ENCODE results near the gene USP22. TPM values are rescaled to one million over a fixed set of nuclear protein-coding genes. Genes with fewer than 3 reads are reported as not detected.

The USP22 gene
- total RNA-seq, 1 experiment from 2014 or later: 157 TPM

GRCh38 chr17:21031756-21032396 lies 10.9 kb downstream of the USP22 start:
- intact Hi-C loops (cut with micrococcal nuclease): no loop called here
- DNase-seq (ENCODE audit: unreplicated experiment): no peak
- H3K4me1 Mint-ChIP-seq (ENCODE audit: insufficient read depth, unreplicated experiment): peaks cover 62% of the 10 kb centered on the region
- ChIA-PET POLR2A (interaction anchor here (0.6 to 2.6 kb wide), 3 partner anchors 10 to 182 kb away, joined by 4 to 18 read pairs (median 6); partner anchors contain the start of genes TMEM11 and USP22), CTCF (interaction anchor here (0.6 to 1.7 kb wide), 3 partner anchors 8 to 12 kb away, joined by 3 to 11 read pairs (median 8); partner anchors contain the start of gene USP22)
- no peaks in the 10 kb centered on the region for H3K9me3 Mint-ChIP-seq (ENCODE audit: unreplicated experiment)
- no TSS peak for BruUV-seq (replicated peaks)
- H3K36me3 Mint-ChIP-seq (ENCODE audit: insufficient read depth, unreplicated experiment): peaks cover 30% of the 10 kb centered on the region
- no peak overlapping the region for H3K27ac Mint-ChIP-seq (ENCODE audit: low read depth, unreplicated experiment)
- H3K27me3 Mint-ChIP-seq (ENCODE audit: insufficient read depth, unreplicated experiment): no peaks in the 10 kb centered on the region
- no peak overlapping the region for H3K4me3 Mint-ChIP-seq (ENCODE audit: unreplicated experiment)
- TF ChIP-seq CTCF (IDR thresholded peaks at IDR 0.05; ENCODE audit: unreplicated experiment): no peak

- DNase-seq (ENCODE audit: unreplicated experiment): no peak
- Mint-ChIP-seq H3K4me1 (ENCODE audit: insufficient read depth, unreplicated experiment) (peaks cover 52% of the 10 kb centered on the region), H3K4me3 (ENCODE audit: unreplicated experiment) (no peak overlapping the region), H3K27ac (ENCODE audit: low read depth, unreplicated experiment) (no peak overlapping the region), H3K36me3 (ENCODE audit: insufficient read depth, unreplicated experiment) (peaks cover 44% of the 10 kb centered on the region), H3K27me3 (ENCODE audit: insufficient read depth, unreplicated experiment) (no peaks in the 10 kb centered on the region), H3K9me3 (ENCODE audit: unreplicated experiment) (no peaks in the 10 kb centered on the region)
- ChIA-PET CTCF (no interaction called here), POLR2A (interaction anchor here (1.6 to 2.6 kb wide), 2 partner anchors 12 to 184 kb away, joined by 6 to 18 read pairs; partner anchors contain the start of genes TMEM11 and USP22)
- no peak for TF ChIP-seq CTCF (IDR thresholded peaks at IDR 0.05; ENCODE audit: unreplicated experiment)
- intact Hi-C loops (cut with micrococcal nuclease): no loop called here
- BruUV-seq (replicated peaks): no TSS peak
These were observed 12.4 kb downstream of the USP22 start for GRCh38 chr17:21030375-21030774.

GRCh38 chr17:21029515-21029914 lies 13.3 kb downstream of the USP22 start:
- POLR2A ChIA-PET: no interaction called here
- TF ChIP-seq CTCF (IDR thresholded peaks at IDR 0.05; ENCODE audit: unreplicated experiment): no peak
- peaks cover 53% of the 10 kb centered on the region for H3K36me3 Mint-ChIP-seq (ENCODE audit: insufficient read depth, unreplicated experiment)
- H3K4me3 Mint-ChIP-seq (ENCODE audit: unreplicated experiment): no peak overlapping the region
- intact Hi-C loops (cut with micrococcal nuclease): no loop called here
- peaks cover 45% of the 10 kb centered on the region for H3K4me1 Mint-ChIP-seq (ENCODE audit: insufficient read depth, unreplicated experiment)
- no peaks in the 10 kb centered on the region for H3K27me3 Mint-ChIP-seq (ENCODE audit: insufficient read depth, unreplicated experiment)
- no peaks in the 10 kb centered on the region for H3K9me3 Mint-ChIP-seq (ENCODE audit: unreplicated experiment)
- no TSS peak for BruUV-seq (replicated peaks)
- peak overlapping the region; percentile 80 for H3K27ac Mint-ChIP-seq (ENCODE audit: low read depth, unreplicated experiment)
- no peak for DNase-seq (ENCODE audit: unreplicated experiment)
- CTCF ChIA-PET: no interaction called here

GRCh38 chr17:21029036-21029435 lies 13.8 kb downstream of the USP22 start:
- intact Hi-C loops (cut with micrococcal nuclease): no loop called here
- H3K4me3 Mint-ChIP-seq (ENCODE audit: unreplicated experiment): no peak overlapping the region
- CTCF ChIA-PET: interaction anchor here (0.7 to 1.1 kb wide), 2 partner anchors 15 to 186 kb away, joined by 5 read pairs; no protein-coding TSS in a partner anchor
- BruUV-seq (replicated peaks): no TSS peak
- POLR2A ChIA-PET: interaction anchor here (0.8 to 1.5 kb wide), 2 partner anchors 14 to 90 kb away, joined by 4 to 8 read pairs; partner anchors contain the start of gene USP22
- no peaks in the 10 kb centered on the region for H3K27me3 Mint-ChIP-seq (ENCODE audit: insufficient read depth, unreplicated experiment)
- TF ChIP-seq CTCF (IDR thresholded peaks at IDR 0.05; ENCODE audit: unreplicated experiment): no peak
- H3K9me3 Mint-ChIP-seq (ENCODE audit: unreplicated experiment): no peaks in the 10 kb centered on the region
- peak overlapping the region; percentile 80 for H3K27ac Mint-ChIP-seq (ENCODE audit: low read depth, unreplicated experiment)
- DNase-seq (ENCODE audit: unreplicated experiment): peak; percentile 89
- H3K4me1 Mint-ChIP-seq (ENCODE audit: insufficient read depth, unreplicated experiment): peaks cover 40% of the 10 kb centered on the region
- H3K36me3 Mint-ChIP-seq (ENCODE audit: insufficient read depth, unreplicated experiment): peaks cover 57% of the 10 kb centered on the region

Data from MCF 10A (cell line).